ENCODE results near the gene YIPF4. TPM values are rescaled to one million over a fixed set of nuclear protein-coding genes. Genes with fewer than 3 reads are reported as not detected.
A peak's percentile ranks its signal among the peaks of the same experiment; 100 is the strongest.
"Not testable (repeated sequence)": the region's sequence is repeated elsewhere in the genome, so short reads cannot be mapped to it uniquely, and the experiment has no call there.

YIPF4 gene
- total and polyA plus RNA-seq, 2 donors (not counting 3 experiments of a cell fraction or from before 2014, with no cell fraction given) = 8.6 to 40.1 TPM

- no TSS peak for BruUV-seq (replicated peaks)
- no peaks in the 10 kb centered on the region for H3K79me2 ChIP-seq (ENCODE audit: control insufficient read depth, insufficient read depth, low read length)
- H4K20me1 ChIP-seq (replicated peaks; ENCODE audit: control insufficient read depth, extremely low read depth, insufficient read depth, low read length) = no peaks in the 10 kb centered on the region
- no peaks in the 10 kb centered on the region for H3K9me3 ChIP-seq (replicated peaks; ENCODE audit: control insufficient read depth, insufficient read depth, low read length)
- POLR2A ChIA-PET = no interaction called here
- H3K9ac ChIP-seq (replicated peaks; ENCODE audit: extremely low read depth, insufficient read depth, low read length) = peak overlapping the region; percentile 82
- H3K27ac ChIP-seq (ENCODE audit: insufficient read depth, low read depth, low read length) = peak overlapping the region; percentile 74
- TF ChIP-seq JUN (IDR thresholded peaks at IDR 0.05; ENCODE audit: borderline replicate concordance, insufficient read depth, insufficient read length, low read depth) (peak; percentile 41), POLR2A (IDR thresholded peaks at IDR 0.05; ENCODE audit: low read depth, low read length) (no peak), FOS (IDR thresholded peaks at IDR 0.05; ENCODE audit: borderline replicate concordance, insufficient read depth, low read length) (no peak), CTCF (IDR thresholded peaks at IDR 0.05; ENCODE audit: extremely low read depth in 1 of 2, insufficient read depth in 1 of 2, low read depth in 1 of 2, low read length in 2 of 2) (no peak), GATA2 (IDR thresholded peaks at IDR 0.05; ENCODE audit: insufficient read depth, insufficient read length, low read depth, low read length) (no peak), MYC (IDR thresholded peaks at IDR 0.05; ENCODE audit: low read depth, low read length) (no peak), POLR2AphosphoS5 (IDR thresholded peaks at IDR 0.05; ENCODE audit: insufficient read depth, low read depth, low read length) (no peak)
- peaks cover 3% of the 10 kb centered on the region for H3K4me1 ChIP-seq (ENCODE audit: control insufficient read depth, extremely low read depth, insufficient read depth, low read length)
- peak overlapping the region in 2 of 3 experiments; percentile 16 to 58 for H3K4me3 ChIP-seq (replicated peaks in 1 of 3; ENCODE audit: insufficient read depth in 1 of 3, low read depth in 1 of 3, low read length in 3 of 3)
- CTCF ChIA-PET = interaction anchor here (0.8 to 1.2 kb wide), 2 partner anchors 14 to 27 kb away, joined by 3 read pairs; partner anchors contain the start of gene BIRC6
- DNase-seq (ENCODE audit: low read depth, low spot score) (peak; percentile 91), FAIRE-seq (peak; percentile 91)
- H3K9me1 ChIP-seq (replicated peaks; ENCODE audit: control insufficient read depth, extremely low read depth, insufficient read depth, low read length) = no peaks in the 10 kb centered on the region
- no peaks in the 10 kb centered on the region for H3K27me3 ChIP-seq (ENCODE audit: control insufficient read depth in 2 of 2, insufficient read depth in 2 of 2, low read length in 2 of 2)
- no peak overlapping the region for H2AFZ ChIP-seq (ENCODE audit: low read depth, low read length)
- dilution Hi-C loops (cut with MboI; ENCODE audit: extremely low pct_ligation_motif_present, low sequenced_read_pairs) (no loop called here), intact Hi-C loops (cut with micrococcal nuclease) (loop anchor here (1.0 kb wide), 1 partner anchor 14 kb away; the partner anchor contains the start of gene BIRC6)
- H3K4me2 ChIP-seq (ENCODE audit: insufficient read depth, low read length) = peak overlapping the region; percentile 91
- H3K36me3 ChIP-seq (ENCODE audit: control insufficient read depth in 2 of 2, extremely low read depth in 1 of 2, insufficient read depth in 2 of 2, low read length in 2 of 2) = no peaks in the 10 kb centered on the region
Measured at GRCh38 chr2:32342801-32343200, 65.1 kb downstream of the YIPF4 start.

DNA sequence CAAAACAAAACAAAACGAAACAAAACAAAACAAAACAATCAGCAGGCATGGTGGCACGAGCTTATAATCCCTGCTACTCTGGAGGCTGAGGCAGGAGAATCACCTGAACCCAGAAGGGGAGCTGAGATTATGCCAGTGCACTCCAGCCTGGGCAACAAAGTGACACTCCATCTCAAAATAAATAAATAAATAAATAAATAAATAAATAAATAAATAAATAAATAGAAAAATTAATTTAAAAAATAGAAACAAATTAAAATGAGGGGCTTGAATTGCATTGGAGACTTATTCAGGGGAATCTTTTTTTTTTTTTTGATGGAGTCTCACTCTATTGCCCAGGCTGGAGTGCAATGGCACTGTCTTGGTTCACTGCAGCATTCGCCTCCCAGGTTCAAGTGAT, 73.1 kb downstream of the YIPF4 start:
- H2AFZ ChIP-seq (ENCODE audit: low read depth, low read length); CTCF ChIA-PET; dilution Hi-C loops (cut with MboI; ENCODE audit: extremely low pct_ligation_motif_present, low sequenced_read_pairs); DNase-seq (ENCODE audit: low read depth, low spot score); H3K4me3 ChIP-seq (replicated peaks in 1 of 3; ENCODE audit: insufficient read depth in 1 of 3, low read depth in 1 of 3, low read length in 3 of 3); POLR2A ChIA-PET; H3K27me3 ChIP-seq (ENCODE audit: control insufficient read depth in 2 of 2, insufficient read depth in 2 of 2, low read length in 2 of 2); H3K9me3 ChIP-seq (replicated peaks; ENCODE audit: control insufficient read depth, insufficient read depth, low read length); FAIRE-seq; H3K27ac ChIP-seq (ENCODE audit: insufficient read depth, low read depth, low read length); H3K4me2 ChIP-seq (ENCODE audit: insufficient read depth, low read length); H3K9me1 ChIP-seq (replicated peaks; ENCODE audit: control insufficient read depth, extremely low read depth, insufficient read depth, low read length); H4K20me1 ChIP-seq (replicated peaks; ENCODE audit: control insufficient read depth, extremely low read depth, insufficient read depth, low read length); H3K4me1 ChIP-seq (ENCODE audit: control insufficient read depth, extremely low read depth, insufficient read depth, low read length); H3K9ac ChIP-seq (replicated peaks; ENCODE audit: extremely low read depth, insufficient read depth, low read length); H3K36me3 ChIP-seq (ENCODE audit: control insufficient read depth in 2 of 2, extremely low read depth in 1 of 2, insufficient read depth in 2 of 2, low read length in 2 of 2); intact Hi-C loops (cut with micrococcal nuclease); H3K79me2 ChIP-seq (ENCODE audit: control insufficient read depth, insufficient read depth, low read length); BruUV-seq (replicated peaks): not testable (repeated sequence)

Measured in endothelial cell of umbilical vein (primary cell).